WTC11 (cell line): ENCODE data around the gene LRRC8C. TPM values are rescaled to one million over a fixed set of nuclear protein-coding genes. Genes with fewer than 3 reads are reported as not detected.

Experiments
- ATAC-seq: fragments of 200-7000 bp; cut with Tn5 transposase; 2 replicates; pipeline ENCODE4 v1.10.0; 2021; ENCODE audit warnings: mild to moderate bottlenecking, moderate library complexity
- CTCF ChIA-PET: fragments of 300-600 bp; sonication (Branson Sonifier 250); formaldehyde crosslinking; loops from one replicate; lab custom pipeline; 2021; ENCODE audit warnings: antibody characterized with exemption; lab: Charles Lee
- POLR2A ChIA-PET: fragments of 350-600 bp; sonication (Branson Sonifier 250); formaldehyde crosslinking; loops from one replicate; lab custom pipeline; 2021; ENCODE audit warnings: antibody characterized with exemption; lab: Charles Lee
- DNase-seq: peaks from one replicate; pipeline ENCODE4 v3.0.0; 2021; ENCODE audit warnings: low spot score
- H3K27ac Mint-ChIP-seq: 2 replicates; pipeline ENCODE4 v1.8.0; 2021; ENCODE audit warnings: mixed read lengths
- H3K27me3 Mint-ChIP-seq: 2 replicates; pipeline ENCODE4 v1.8.0; 2021; ENCODE audit warnings: low read depth, mild to moderate bottlenecking, moderate library complexity, mixed read lengths
- H3K36me3 Mint-ChIP-seq: 2 replicates; pipeline ENCODE4 v1.8.0; 2021; ENCODE audit warnings: mixed read lengths
- H3K4me1 Mint-ChIP-seq: 2 replicates; pipeline ENCODE4 v1.8.0; 2022; ENCODE audit warnings: mixed read lengths
- H3K4me3 Mint-ChIP-seq: 2 replicates; pipeline ENCODE4 v1.8.0; 2021; ENCODE audit warnings: mild to moderate bottlenecking, moderate library complexity, mixed read lengths
- H3K9me3 Mint-ChIP-seq: 2 replicates; pipeline ENCODE4 v1.8.0; 2021; ENCODE audit warnings: mixed read lengths
- CBFB ChIP-seq: sonication (generic); formaldehyde crosslinking; IDR thresholded peaks from 2 replicates; pipeline ENCODE4 v1.8.1; 2022; ENCODE audit warnings: mild to moderate bottlenecking, low read depth, missing genetic modification reagents
- CTCF ChIP-seq: fragments of 200-600 bp; IDR thresholded peaks from 2 replicates; pipeline ENCODE4 v1.8.0; 2022; ENCODE audit warnings: antibody characterized with exemption
- E2F5 ChIP-seq: sonication (generic); formaldehyde crosslinking; IDR thresholded peaks from 2 replicates; pipeline ENCODE4 v1.8.1; 2022; ENCODE audit warnings: mild to moderate bottlenecking, moderate library complexity, missing genetic modification reagents
- FOXP1 ChIP-seq: sonication (generic); formaldehyde crosslinking; IDR thresholded peaks from 2 replicates; pipeline ENCODE4 v1.8.0; 2022; ENCODE audit warnings: missing genetic modification reagents, mild to moderate bottlenecking, moderate library complexity, borderline replicate concordance
- GABPB1 ChIP-seq: sonication (generic); formaldehyde crosslinking; IDR thresholded peaks from 2 replicates; pipeline ENCODE4 v1.8.1; 2023; ENCODE audit warnings: mild to moderate bottlenecking, missing genetic modification reagents
- IRF1 ChIP-seq: sonication (generic); formaldehyde crosslinking; IDR thresholded peaks from 2 replicates; pipeline ENCODE4 v1.8.0; 2023; ENCODE audit warnings: missing genetic modification reagents
- IRF2 ChIP-seq: sonication (generic); formaldehyde crosslinking; IDR thresholded peaks from 2 replicates; pipeline ENCODE4 v1.8.0; 2022; ENCODE audit warnings: low read depth, missing genetic modification reagents, borderline replicate concordance
- JAZF1 ChIP-seq: fragments of 250-450 bp; sonication (Bioruptor Pico); IDR thresholded peaks from 2 replicates; pipeline ENCODE4 v1.9.0; 2021; ENCODE audit warnings: moderate library complexity, mild to moderate bottlenecking, inconsistent platforms
- JUN ChIP-seq: sonication (generic); formaldehyde crosslinking; IDR thresholded peaks from 2 replicates; pipeline ENCODE4 v1.8.0; 2023; ENCODE audit warnings: mild to moderate bottlenecking, missing genetic modification reagents
- KAT7 ChIP-seq: sonication (generic); formaldehyde crosslinking; IDR thresholded peaks from 2 replicates; pipeline ENCODE4 v1.8.1; 2023; ENCODE audit warnings: missing genetic modification reagents, mild to moderate bottlenecking, borderline replicate concordance
- MXD4 ChIP-seq: fragments of 250-450 bp; sonication (Bioruptor Pico); IDR thresholded peaks from 2 replicates; pipeline ENCODE4 v1.8.0; 2021; ENCODE audit warnings: mild to moderate bottlenecking, moderate library complexity, borderline replicate concordance
- NFATC4 ChIP-seq: fragments of 250-450 bp; sonication (Bioruptor Pico); IDR thresholded peaks from 2 replicates; pipeline ENCODE4 v1.9.0; 2021; ENCODE audit warnings: mild to moderate bottlenecking
- NFYB ChIP-seq: sonication (generic); formaldehyde crosslinking; conservative IDR thresholded peaks from 2 replicates; pipeline ENCODE4 v1.8.0; 2022; ENCODE audit warnings: low read depth, missing genetic modification reagents
- NR2C2 ChIP-seq: sonication (generic); formaldehyde crosslinking; IDR thresholded peaks from 2 replicates; pipeline ENCODE4 v1.8.0; 2022; ENCODE audit warnings: mild to moderate bottlenecking, missing genetic modification reagents
- NR3C1 ChIP-seq: sonication (generic); formaldehyde crosslinking; conservative IDR thresholded peaks from 2 replicates; pipeline ENCODE4 v1.8.1; 2023; ENCODE audit warnings: low read depth, mild to moderate bottlenecking, missing genetic modification reagents
- PREB ChIP-seq: sonication (generic); formaldehyde crosslinking; IDR thresholded peaks from 2 replicates; pipeline ENCODE4 v1.8.1; 2022; ENCODE audit warnings: mild to moderate bottlenecking, missing genetic modification reagents, moderate library complexity, borderline replicate concordance
- RELA ChIP-seq: sonication (generic); formaldehyde crosslinking; IDR thresholded peaks from 2 replicates; pipeline ENCODE4 v1.8.1; 2022; ENCODE audit warnings: missing genetic modification reagents, mild to moderate bottlenecking, borderline replicate concordance
- RORB ChIP-seq: fragments of 250-450 bp; sonication (Bioruptor Pico); IDR thresholded peaks from 2 replicates; pipeline ENCODE4 v1.9.0; 2021; ENCODE audit warnings: mild to moderate bottlenecking
- SMAD4 ChIP-seq: sonication (generic); formaldehyde crosslinking; IDR thresholded peaks from 2 replicates; pipeline ENCODE4 v1.8.0; 2022; ENCODE audit warnings: mild to moderate bottlenecking, missing genetic modification reagents
- SP1 ChIP-seq: sonication (generic); formaldehyde crosslinking; conservative IDR thresholded peaks from 2 replicates; pipeline ENCODE4 v1.8.1; 2022; ENCODE audit warnings: missing genetic modification reagents
- TEAD4 ChIP-seq: sonication (generic); formaldehyde crosslinking; IDR thresholded peaks from 2 replicates; pipeline ENCODE4 v1.8.0; 2022; ENCODE audit warnings: mild to moderate bottlenecking, missing genetic modification reagents
- TP53 ChIP-seq: sonication (generic); formaldehyde crosslinking; IDR thresholded peaks from 2 replicates; pipeline ENCODE4 v1.8.1; 2023; ENCODE audit warnings: mild to moderate bottlenecking, missing genetic modification reagents
- USF1 ChIP-seq: sonication (generic); formaldehyde crosslinking; IDR thresholded peaks from 2 replicates; pipeline ENCODE4 v1.8.0; 2022; ENCODE audit warnings: mild to moderate bottlenecking, missing genetic modification reagents
- ZBTB21 ChIP-seq: sonication (generic); formaldehyde crosslinking; IDR thresholded peaks from 2 replicates; pipeline ENCODE4 v1.8.1; 2023; ENCODE audit warnings: mild to moderate bottlenecking, missing genetic modification reagents, borderline replicate concordance
- ZMAT4 ChIP-seq: fragments of 250-450 bp; sonication (Bioruptor Pico); IDR thresholded peaks from 2 replicates; pipeline ENCODE4 v1.9.0; 2021; ENCODE audit warnings: mild to moderate bottlenecking
- ZNF263 ChIP-seq: sonication (generic); formaldehyde crosslinking; IDR thresholded peaks from 2 replicates; pipeline ENCODE4 v1.8.1; 2022; ENCODE audit warnings: low read depth, mild to moderate bottlenecking, moderate library complexity, missing genetic modification reagents
- ZNF281 ChIP-seq: sonication (generic); formaldehyde crosslinking; IDR thresholded peaks from 2 replicates; pipeline ENCODE4 v1.8.0; 2023; ENCODE audit warnings: mild to moderate bottlenecking, missing genetic modification reagents
- total RNA-seq: library from RNA; stranded (reverse); gene quantifications from 3 replicates; pipeline ENCODE4 v1.2.3, GENCODE V29; 2021

The LRRC8C gene
- total RNA-seq, 1 experiment from 2014 or later, result 1.8 TPM

- no peak for TF ChIP-seq E2F5
- TF ChIP-seq CTCF, result no peak
- TF ChIP-seq ZNF263 (CRISPR knock-in tag), result no peak
Observed at GRCh38 chr1:89723144-89723543, 90.2 kb downstream of the LRRC8C start (continued).

GRCh38 chr1:89723863-89724262 is 90.9 kb downstream of the LRRC8C start:
- DNase-seq (no peak), ATAC-seq (no peak)
- CTCF ChIA-PET, result no interaction called here
- Mint-ChIP-seq H3K36me3 (no peaks in the 10 kb centered on the region), H3K4me1 (peaks cover 3% of the 10 kb centered on the region; the same call in 1 of the 2 replicates), H3K27me3 (peaks cover 2% of the 10 kb centered on the region; the same call in 1 of the 2 replicates), H3K4me3 (no peak overlapping the region), H3K27ac (no peak overlapping the region), H3K9me3 (no peaks in the 10 kb centered on the region)
- TF ChIP-seq TEAD4 (CRISPR knock-in tag), result no peak
- no peak for TF ChIP-seq MXD4 (CRISPR knock-in tag)
- TF ChIP-seq JAZF1 (CRISPR knock-in tag), result no peak
- no peak for TF ChIP-seq SP1 (CRISPR knock-in tag)
- no peak for TF ChIP-seq IRF2 (CRISPR knock-in tag)
- TF ChIP-seq PREB (CRISPR knock-in tag), result no peak
- TF ChIP-seq USF1 (CRISPR knock-in tag), result no peak
- no peak for TF ChIP-seq NR3C1 (CRISPR knock-in tag)
- TF ChIP-seq NR2C2 (CRISPR knock-in tag), result no peak
- TF ChIP-seq RORB (CRISPR knock-in tag), result no peak
- TF ChIP-seq GABPB1 (CRISPR knock-in tag), result no peak
- no peak for TF ChIP-seq TP53 (CRISPR knock-in tag)
- TF ChIP-seq NFYB (CRISPR knock-in tag), result no peak
- TF ChIP-seq KAT7 (CRISPR knock-in tag), result no peak
- no peak for TF ChIP-seq ZMAT4
- POLR2A ChIA-PET, result no interaction called here

GRCh38 chr1:89724369-89725010 is 91.6 kb downstream of the LRRC8C start:
- no peak overlapping the region for H3K27ac Mint-ChIP-seq
- POLR2A ChIA-PET, result no interaction called here
- DNase-seq, result no peak
- no peaks in the 10 kb centered on the region for H3K9me3 Mint-ChIP-seq
- H3K4me1 Mint-ChIP-seq, result peaks cover 2% of the 10 kb centered on the region; the same call in 1 of the 2 replicates
- no peaks in the 10 kb centered on the region for H3K36me3 Mint-ChIP-seq
- no peak for ATAC-seq
- CTCF ChIA-PET, result interaction anchor here (1.4 kb wide), 1 partner anchor 38 kb away, joined by 4 read pairs; no protein-coding TSS in a partner anchor
- H3K4me3 Mint-ChIP-seq, result no peak overlapping the region
- peaks cover 2% of the 10 kb centered on the region; the same call in 1 of the 2 replicates for H3K27me3 Mint-ChIP-seq
- TF ChIP-seq ZBTB21 (CRISPR knock-in tag) (no peak), JUN (no peak), SMAD4 (CRISPR knock-in tag) (no peak), ZNF281 (CRISPR knock-in tag) (no peak), NFATC4 (no peak), ZNF263 (CRISPR knock-in tag) (no peak), NR2C2 (CRISPR knock-in tag) (no peak), FOXP1 (CRISPR knock-in tag) (no peak), RELA (CRISPR knock-in tag) (no peak), NFYB (CRISPR knock-in tag) (no peak), CBFB (CRISPR knock-in tag) (no peak), IRF1 (no peak)
